AG09309 (cell line): Measurements from ENCODE around the gene EIF4A2.

ENCODE experiments used
- DNase-seq: peaks from one replicate; pipeline ENCODE4 v3.0.0-alpha.2; 2010; ENCODE audit warnings: low read depth
- H3K4me3 ChIP-seq: 2 replicates; pipeline ENCODE4 v1.5.1; 2011; ENCODE audit warnings: mild to moderate bottlenecking, low read depth, low read length, moderate library complexity; ENCODE audit not compliant: control insufficient read depth
- CTCF ChIP-seq: IDR thresholded peaks from 2 replicates; pipeline ENCODE4 v1.5.1; 2011; ENCODE audit warnings: mild to moderate bottlenecking, low read depth, low read length, inconsistent platforms; ENCODE audit not compliant: insufficient read depth, control insufficient read depth; ENCODE audit errors: missing control alignments

The EIF4A2 gene

GRCh38 chr3:186754006-186754405, 29.4 kb upstream of the EIF4A2 start:
- no peak for DNase-seq
- H3K4me3 ChIP-seq: no peak overlapping the region

GRCh38 chr3:186754871-186755270, 28.5 kb upstream of the EIF4A2 start:
- no peak for TF ChIP-seq CTCF
- no peak overlapping the region for H3K4me3 ChIP-seq
- no peak for DNase-seq

More at GRCh38 chr3:186754006-186754405, 29.4 kb upstream of the EIF4A2 start:
- no peak for TF ChIP-seq CTCF

GRCh38 chr3:186757214-186757613, 26.2 kb upstream of the EIF4A2 start:
- DNase-seq: no peak
- TF ChIP-seq CTCF: no peak
- no peak overlapping the region for H3K4me3 ChIP-seq

- no peak for TF ChIP-seq CTCF
- no peak overlapping the region for H3K4me3 ChIP-seq
- no peak for DNase-seq
Measured at GRCh38 chr3:186757686-186758220, 25.6 kb upstream of the EIF4A2 start.

- H3K4me3 ChIP-seq: no peak overlapping the region
- no peak for TF ChIP-seq CTCF
- DNase-seq: no peak
Measured at GRCh38 chr3:186759231-186759930, 24.0 kb upstream of the EIF4A2 start.

- H3K4me3 ChIP-seq: no peak overlapping the region
- no peak for TF ChIP-seq CTCF
- no peak for DNase-seq
Measured at GRCh38 chr3:186760141-186760833, 23.1 kb upstream of the EIF4A2 start.
